HepG2 (cell line): ENCODE measurements around the gene SMC1B. TPM values are rescaled to one million over a fixed set of nuclear protein-coding genes. Genes with fewer than 3 reads are reported as not detected.

Source experiments
- ATF7 ChIP-seq, 2 experiments: fragments of 450-650 bp in 1 of 2; sonication (generic) in 1 of 2; formaldehyde crosslinking in 1 of 2; IDR thresholded peaks; 2 replicates each; pipeline versions ENCODE4 v1.4.0 to v1.6.1; 2016 to 2020; ENCODE audit warnings: antibody characterized with exemption in 1 of 2, mild to moderate bottlenecking in 1 of 2, missing genetic modification reagents in 1 of 2
- DNMT1 ChIP-seq: sonication (generic); formaldehyde crosslinking; IDR thresholded peaks from 2 replicates; pipeline ENCODE4 v1.5.1; 2020; ENCODE audit warnings: mild to moderate bottlenecking, missing genetic modification reagents
- ETV5 ChIP-seq: IDR thresholded peaks from 2 replicates; pipeline ENCODE4 v1.6.1; 2018; ENCODE audit warnings: missing biosample characterization, missing genetic modification reagents, inconsistent platforms, borderline replicate concordance
- MED1 ChIP-seq: sonication (generic); formaldehyde crosslinking; IDR thresholded peaks from 2 replicates; pipeline ENCODE4 v1.4.0; 2020; ENCODE audit warnings: missing genetic modification reagents
- MLXIP ChIP-seq: sonication (generic); formaldehyde crosslinking; IDR thresholded peaks from 2 replicates; pipeline ENCODE4 v1.9.0; 2021; ENCODE audit warnings: missing genetic modification reagents, borderline replicate concordance
- NCOA1 ChIP-seq: sonication (generic); formaldehyde crosslinking; IDR thresholded peaks from 2 replicates; pipeline ENCODE4 v1.9.0; 2021; ENCODE audit warnings: missing genetic modification reagents
- NFE2L1 ChIP-seq: sonication (generic); formaldehyde crosslinking; IDR thresholded peaks from 2 replicates; pipeline ENCODE4 v1.4.0; 2020; ENCODE audit warnings: missing genetic modification reagents, mild to moderate bottlenecking, borderline replicate concordance
- NR2C2 ChIP-seq: sonication (generic); formaldehyde crosslinking; IDR thresholded peaks from 2 replicates; pipeline ENCODE4 v1.4.0; 2020; ENCODE audit warnings: missing genetic modification reagents, mild to moderate bottlenecking, moderate library complexity, borderline replicate concordance
- NRL ChIP-seq: sonication (generic); formaldehyde crosslinking; IDR thresholded peaks from 2 replicates; pipeline ENCODE4 v1.5.0; 2020; ENCODE audit warnings: missing genetic modification reagents, mild to moderate bottlenecking, moderate library complexity, borderline replicate concordance
- PCBP1 ChIP-seq: fragments of 200-400 bp; formaldehyde crosslinking; IDR thresholded peaks from 2 replicates; pipeline ENCODE4 v1.6.1; 2017; ENCODE audit warnings: mild to moderate bottlenecking, low read depth, low read length, borderline replicate concordance
- SCMH1 ChIP-seq: sonication (generic); formaldehyde crosslinking; IDR thresholded peaks from 2 replicates; pipeline ENCODE4 v1.9.0; 2021; ENCODE audit warnings: missing genetic modification reagents, mild to moderate bottlenecking, borderline replicate concordance
- SMAD3 ChIP-seq: sonication (generic); formaldehyde crosslinking; IDR thresholded peaks from 2 replicates; pipeline ENCODE4 v1.4.0; 2020; ENCODE audit warnings: missing genetic modification reagents
- SMC3 ChIP-seq: IDR thresholded peaks from 2 replicates; pipeline ENCODE4 v1.6.1; 2011; ENCODE audit warnings: low read length, improper control_type of control experiment
- STAG1 ChIP-seq: sonication (generic); formaldehyde crosslinking; IDR thresholded peaks from 2 replicates; pipeline ENCODE4 v1.4.0; 2020; ENCODE audit warnings: missing genetic modification reagents
- ZNF414 ChIP-seq: sonication (generic); formaldehyde crosslinking; IDR thresholded peaks from 2 replicates; pipeline ENCODE4 v1.5.0; 2020; ENCODE audit warnings: missing genetic modification reagents
- ZNF619 ChIP-seq: sonication (generic); formaldehyde crosslinking; IDR thresholded peaks from 2 replicates; pipeline ENCODE4 v1.4.0; 2020; ENCODE audit warnings: mild to moderate bottlenecking, missing genetic modification reagents
- ZNF687 ChIP-seq: sonication (generic); formaldehyde crosslinking; IDR thresholded peaks from 2 replicates; pipeline ENCODE4 v1.5.1; 2020; ENCODE audit warnings: mild to moderate bottlenecking, missing genetic modification reagents, moderate library complexity
- ZNF780A ChIP-seq: sonication (generic); formaldehyde crosslinking; IDR thresholded peaks from 2 replicates; pipeline ENCODE4 v1.8.0; 2022; ENCODE audit warnings: mild to moderate bottlenecking, missing genetic modification reagents, moderate library complexity
- polyA plus RNA-seq, 8 experiments: library from polyadenylated mRNA; depleted of rRNA in 3 of 8; stranded (reverse) in 7 of 8; unstranded in 1 of 8; fragments of >200 nt; fragmentation: Illumina TruSeq in 4 of 8; extraction: Trizol in 4 of 8; gene quantifications; 2 replicates each; pipeline versions ENCODE4 v1.2.1 to v1.2.3, GENCODE V29; 2011 to 2016; ENCODE audit warnings: low read depth in 4 of 8, missing spikeins in 1 of 8, mixed read lengths in 1 of 8; ENCODE audit not compliant: insufficient read depth in 1 of 8
- total RNA-seq, 5 experiments: library from RNA; depleted of rRNA; stranded (reverse); fragments of >200 nt; fragmentation: Illumina TruSeq; extraction: Trizol; gene quantifications; 2 replicates each; pipeline ENCODE4 v1.2.3, GENCODE V29; 2016; ENCODE audit warnings: low read depth in 1 of 5

The SMC1B gene
- total and polyA plus RNA-seq, 2 of the 13 experiments (the other 11 are each of a cell fraction or from before 2014, with no cell fraction given): not detected

GRCh38 chr22:45397806-45398205, 15.6 kb downstream of the SMC1B start (continued):
- TF ChIP-seq SCMH1 (CRISPR knock-in tag) (no peak), SMC3 (peak; percentile 49), SMAD3 (no peak), ETV5 (CRISPR knock-in tag) (peak; percentile 32; the same call in 1 of the 2 replicates), NRL (CRISPR knock-in tag) (no peak), PCBP1 (no peak), MLXIP (CRISPR knock-in tag) (no peak), STAG1 (CRISPR knock-in tag) (peak; percentile 83), NR2C2 (no peak), ZNF414 (CRISPR knock-in tag) (no peak), NFE2L1 (no peak), DNMT1 (CRISPR knock-in tag) (no peak), ATF7 (IDR thresholded peaks at IDR 0.05) (no peak), ATF7 (CRISPR knock-in tag; IDR thresholded peaks at IDR 0.05) (no peak), NCOA1 (CRISPR knock-in tag) (no peak), ZNF619 (no peak), ZNF780A (no peak), MED1 (CRISPR knock-in tag) (no peak), ZNF687 (CRISPR knock-in tag) (0 out of 2 replicates have a peak, but pooled peaks have one; percentile 14)
